Peyer's patch (tissue), 4 donors: Measurements from ENCODE around the gene AKAP13.

Source experiments
- CTCF ChIP-seq, 6 experiments: fragments of 450-650 bp in 4 of 6; fragments of 200-600 bp in 2 of 6; sonication (generic) in 1 of 6; IDR thresholded peaks; one replicate each; pipeline ENCODE4 v1.5.1; 2017 to 2019; ENCODE audit warnings: antibody characterized with exemption in 6 of 6, mild to moderate bottlenecking in 3 of 6, moderate library complexity in 1 of 6
- POLR2A ChIP-seq, 2 donors: fragments of 450-650 bp; IDR thresholded peaks; one replicate each; pipeline ENCODE4 v1.5.1; 2017; ENCODE audit warnings: antibody characterized with exemption in 2 of 2, mild to moderate bottlenecking in 2 of 2, moderate library complexity in 2 of 2

GRCh38 chr15:85581495-85581894, 201.1 kb downstream of the AKAP13 start:
- TF ChIP-seq POLR2A (IDR thresholded peaks at IDR 0.05) (no peak), CTCF (IDR thresholded peaks at IDR 0.05) (no peak)
